CD4-positive, CD25-positive, alpha-beta regulatory T cell (primary cell): ENCODE measurements around the gene KRTAP5-1. TPM values are rescaled to one million over a fixed set of nuclear protein-coding genes. Genes with fewer than 3 reads are reported as not detected.
"Not testable (repeated sequence)": the region's sequence is repeated elsewhere in the genome, so short reads cannot be mapped to it uniquely, and the experiment has no call there.

ENCODE experiments used
- ATAC-seq, 2 donors: fragments of 150-1000 bp; cut with Tn5 transposase; one replicate each; pipeline ENCODE4 v1.10.0; 2021; ENCODE audit warnings: low read depth in 2 of 2, moderate number of reproducible peaks in 2 of 2, moderate library complexity in 1 of 2
- DNase-seq, 3 donors: peaks; one replicate each; pipeline versions ENCODE4 v3.0.0 to v3.0.0-alpha.2; 2012 to 2022; ENCODE audit warnings: mixed read lengths in 1 of 3
- H3K27ac ChIP-seq: one replicate; pipeline ENCODE4 v1.7.0; 2013; ENCODE audit warnings: mild to moderate bottlenecking, low read length; ENCODE audit not compliant: insufficient read depth, poor library complexity, severe bottlenecking
- H3K27me3 ChIP-seq: one replicate; pipeline ENCODE4 v1.7.0; 2013; ENCODE audit warnings: low read length; ENCODE audit not compliant: control insufficient read depth, insufficient read depth
- H3K36me3 ChIP-seq: one replicate; pipeline ENCODE4 v1.7.0; 2013; ENCODE audit warnings: mild to moderate bottlenecking, low read length, moderate library complexity; ENCODE audit not compliant: control insufficient read depth, insufficient read depth
- H3K4me1 ChIP-seq: 2 replicates; pipeline ENCODE4 v1.7.0; 2013; ENCODE audit warnings: mild to moderate bottlenecking, low read length; ENCODE audit not compliant: insufficient read depth, control insufficient read depth, poor library complexity, severe bottlenecking
- H3K4me3 ChIP-seq: one replicate; pipeline ENCODE4 v1.7.0; 2013; ENCODE audit warnings: low read depth, mild to moderate bottlenecking, low read length, moderate library complexity
- H3K9me3 ChIP-seq, 2 experiments: 1 replicate in 1 of 2; 2 replicates in 1 of 2; pipeline ENCODE4 v1.7.0; 2013; ENCODE audit warnings: low read length in 2 of 2, mild to moderate bottlenecking in 1 of 2, moderate library complexity in 1 of 2; ENCODE audit not compliant: control insufficient read depth in 2 of 2
- H3K27ac Mint-ChIP-seq, 3 donors: one replicate each; pipeline ENCODE4 v1.8.0; 2020 to 2022; ENCODE audit warnings: mild to moderate bottlenecking in 3 of 3, mixed read lengths in 3 of 3, moderate library complexity in 2 of 3
- H3K27me3 Mint-ChIP-seq: one replicate; pipeline ENCODE4 v1.8.0; 2022; ENCODE audit warnings: mild to moderate bottlenecking, mixed read lengths
- H3K36me3 Mint-ChIP-seq: one replicate; pipeline ENCODE4 v1.8.0; 2020; ENCODE audit warnings: mixed read lengths
- H3K4me1 Mint-ChIP-seq, 4 donors: one replicate each; pipeline ENCODE4 v1.8.0; 2020 to 2022; ENCODE audit warnings: mixed read lengths in 4 of 4, mild to moderate bottlenecking in 1 of 4
- H3K4me3 Mint-ChIP-seq, 4 donors: one replicate each; pipeline ENCODE4 v1.8.0; 2020 to 2022; ENCODE audit warnings: mild to moderate bottlenecking in 4 of 4, mixed read lengths in 4 of 4, moderate library complexity in 3 of 4
- H3K9me3 Mint-ChIP-seq, 7 donors: one replicate each; pipeline ENCODE4 v1.8.0; 2020 to 2022; ENCODE audit warnings: mixed read lengths in 7 of 7, mild to moderate bottlenecking in 3 of 7, moderate library complexity in 2 of 7
- polyA plus RNA-seq, 4 donors: library from polyadenylated mRNA; unstranded; fragments of 300-500 nt; fragmentation: Illumina TruSeq; gene quantifications; one replicate each; pipeline ENCODE4 v1.2.3, GENCODE V29; 2021
- total RNA-seq: library from RNA; stranded (reverse); gene quantifications from one replicate; pipeline ENCODE4 v1.2.3, GENCODE V29; 2022

KRTAP5-1 gene
- total and polyA plus RNA-seq, 5 donors from 2014 or later = not detected

DNA sequence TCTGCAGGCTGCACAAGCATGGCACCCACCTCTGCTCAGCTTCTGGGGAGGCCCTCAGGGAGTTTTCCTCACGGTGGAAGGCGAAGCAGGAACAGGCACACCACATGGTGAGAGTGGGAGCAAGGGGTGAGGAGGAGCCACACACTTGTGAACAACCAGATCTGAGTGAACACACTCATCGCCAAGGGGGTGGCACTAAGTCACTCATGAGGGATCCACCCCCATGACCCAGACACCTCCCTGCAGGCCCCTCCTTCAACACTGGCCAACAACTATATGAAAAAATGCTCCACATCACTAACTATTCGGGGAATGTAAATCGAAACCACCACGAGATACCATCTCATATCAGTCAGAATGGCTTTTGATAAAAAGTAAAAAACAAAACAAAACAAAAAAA, 13.7 kb upstream of the KRTAP5-1 start:
- no peak overlapping the region for H3K27ac ChIP-seq
- no peak overlapping the region for H3K4me3 ChIP-seq
- peaks cover 8% of the 10 kb centered on the region for H3K27me3 ChIP-seq
- no peaks in the 10 kb centered on the region for H3K36me3 Mint-ChIP-seq
- no peak overlapping the region for H3K27ac Mint-ChIP-seq
- H3K9me3 Mint-ChIP-seq = peaks cover 0 to 3% (median 0%) of the 10 kb centered on the region in 7 donors
- H3K4me3 Mint-ChIP-seq = no peak overlapping the region
- ATAC-seq (no peak), DNase-seq (no peak)
- H3K4me1 Mint-ChIP-seq = peaks cover 0 to 25% (median 2%) of the 10 kb centered on the region in 4 donors
- H3K9me3 ChIP-seq = no peaks in the 10 kb centered on the region
- H3K4me1 ChIP-seq = no peaks in the 10 kb centered on the region
- H3K36me3 ChIP-seq = no peaks in the 10 kb centered on the region
- H3K27me3 Mint-ChIP-seq = peaks cover 31% of the 10 kb centered on the region

DNA sequence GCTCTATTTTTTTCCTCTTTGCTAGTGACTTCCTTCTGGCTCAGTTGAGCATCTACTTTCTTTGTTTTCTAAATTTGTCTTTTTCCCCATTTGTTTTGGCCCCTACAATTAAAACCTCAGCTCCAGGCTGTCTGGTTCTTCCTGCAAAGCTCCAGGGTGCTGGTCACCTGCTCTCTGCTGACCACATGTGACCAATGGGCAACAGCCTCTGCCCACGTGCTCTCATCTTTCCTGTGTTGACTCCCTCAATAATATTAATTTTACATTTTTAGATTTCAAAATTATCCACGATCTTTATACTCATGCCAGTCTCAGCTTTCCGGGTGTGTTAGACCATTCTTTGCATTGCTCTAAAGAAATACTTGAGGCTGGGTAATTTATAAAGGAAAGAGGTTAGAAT, 13.3 kb upstream of the KRTAP5-1 start:
- Mint-ChIP-seq H3K27me3 (peaks cover 30% of the 10 kb centered on the region), H3K4me1 (peaks cover 0 to 25% (median 3%) of the 10 kb centered on the region in 4 donors)
- H3K4me3 ChIP-seq, H3K27ac ChIP-seq, H3K36me3 ChIP-seq, ATAC-seq, DNase-seq, H3K9me3 Mint-ChIP-seq, H3K9me3 ChIP-seq, H3K36me3 Mint-ChIP-seq, H3K4me1 ChIP-seq, H3K4me3 Mint-ChIP-seq, H3K27me3 ChIP-seq, H3K27ac Mint-ChIP-seq: not testable (repeated sequence)

DNA sequence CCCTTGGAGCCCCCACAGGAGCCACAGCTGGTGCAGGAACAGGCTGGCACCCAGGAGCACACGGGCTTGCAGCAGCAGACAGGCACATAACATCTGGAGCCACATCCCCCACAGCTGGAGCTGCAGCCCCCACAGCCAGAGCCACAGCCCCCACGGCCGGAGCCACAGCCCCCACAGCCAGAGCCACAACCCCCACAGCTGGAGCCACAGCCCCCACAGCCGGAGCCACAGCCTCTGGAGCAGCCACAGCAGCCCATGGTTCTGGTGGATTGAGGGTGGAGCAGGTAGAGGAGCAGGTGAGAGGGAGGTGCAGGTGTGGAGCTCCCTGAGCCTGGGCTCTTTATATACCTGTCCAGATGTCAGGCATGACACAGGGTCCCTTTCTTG, 12.9 kb upstream of the KRTAP5-1 start, which contains the start of gene KRTAP5-2:
TSS of gene KRTAP5-2 (minus strand) at position 301 of the 387 bp plus-strand sequence. CDS start at position 257, 44 bp downstream.
- Mint-ChIP-seq H3K27ac (no peak within 1 kb of the TSS), H3K4me3 (no peak within 1 kb of the TSS), H3K9me3 (peaks cover 0 to 3% (median 0%) of the 10 kb centered on the region in 7 donors), H3K27me3 (peaks cover 26% of the 10 kb centered on the region), H3K36me3 (no peaks in the 10 kb centered on the region), H3K4me1 (peaks cover 0 to 25% (median 5%) of the 10 kb centered on the region in 4 donors)
- Histone ChIP-seq H3K4me3 (no peak within 1 kb of the TSS), H3K9me3 (no peaks in the 10 kb centered on the region), H3K4me1 (no peaks in the 10 kb centered on the region), H3K27ac (no peak within 1 kb of the TSS), H3K27me3 (peaks cover 8% of the 10 kb centered on the region), H3K36me3 (no peaks in the 10 kb centered on the region)
- DNase-seq (no peak), ATAC-seq (no peak)

DNA sequence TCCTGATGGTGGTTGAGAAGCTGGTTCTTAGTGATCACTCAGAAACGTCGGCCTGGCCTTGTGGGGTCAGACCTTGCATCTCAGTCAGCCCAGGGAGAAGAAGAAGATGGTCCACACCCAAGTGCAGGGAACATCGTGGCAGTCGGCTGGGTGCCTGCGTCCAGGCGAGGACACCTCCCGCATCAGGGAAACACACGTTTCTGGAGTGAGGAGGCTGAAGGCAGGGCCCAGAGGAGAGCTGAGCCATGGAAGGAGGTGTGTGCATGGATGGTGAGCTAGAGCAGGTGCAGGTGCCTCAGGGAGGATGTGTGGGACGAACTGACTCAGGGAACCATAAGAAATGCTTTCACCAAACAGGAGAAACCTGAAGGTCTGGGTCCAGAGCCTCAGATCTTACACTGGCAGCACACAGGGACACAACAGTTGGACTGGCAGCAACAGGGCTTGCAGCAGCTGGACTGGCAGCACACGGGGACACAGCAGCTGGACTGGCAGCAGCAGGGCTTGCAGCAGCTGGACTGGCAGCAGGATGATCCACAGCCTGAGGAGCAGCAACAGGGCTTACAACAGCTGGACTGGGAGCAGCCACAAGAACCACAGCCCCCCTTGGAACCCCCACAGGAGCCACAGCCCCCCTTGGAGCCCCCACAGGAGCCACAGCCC, 12.4 kb upstream of the KRTAP5-1 start:
- Histone ChIP-seq H3K4me3 (no peak overlapping the region), H3K9me3 (no peaks in the 10 kb centered on the region), H3K36me3 (no peaks in the 10 kb centered on the region), H3K4me1 (no peaks in the 10 kb centered on the region), H3K27me3 (peaks cover 8% of the 10 kb centered on the region), H3K27ac (no peak overlapping the region)
- Mint-ChIP-seq H3K4me1 (peaks cover 0 to 28% (median 5%) of the 10 kb centered on the region in 4 donors), H3K27ac (no peak overlapping the region), H3K36me3 (peaks cover 3% of the 10 kb centered on the region), H3K27me3 (peaks cover 25% of the 10 kb centered on the region), H3K4me3 (no peak overlapping the region), H3K9me3 (peaks cover 0 to 3% (median 0%) of the 10 kb centered on the region in 7 donors)
- DNase-seq (no peak), ATAC-seq (no peak)

DNA sequence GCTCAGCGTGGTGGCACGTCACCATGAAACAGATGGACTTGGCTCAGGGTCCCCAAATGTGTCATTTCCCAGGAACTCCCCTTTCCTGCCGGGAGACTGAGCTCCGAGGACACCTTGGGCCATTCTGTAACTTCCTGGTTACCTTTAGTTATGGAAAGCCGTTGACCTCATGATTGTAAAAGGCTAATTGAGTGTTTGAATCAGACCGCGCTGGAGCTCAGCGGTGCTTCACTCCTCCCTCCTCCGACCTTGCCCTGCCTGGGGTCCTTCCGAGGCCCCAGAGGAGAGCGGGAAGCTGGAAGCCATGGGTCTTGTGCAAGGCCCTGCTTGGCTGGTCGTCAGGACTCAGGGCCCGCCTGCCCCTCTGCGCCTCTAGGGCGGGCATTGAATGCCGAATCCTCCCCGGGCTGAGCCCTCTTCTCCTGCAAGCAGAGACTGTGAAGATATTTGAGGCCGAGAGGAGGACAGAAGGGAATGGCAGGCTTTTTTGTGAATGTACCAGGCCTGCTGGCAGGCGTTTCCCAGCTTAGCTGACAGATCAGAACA, 11.6 kb upstream of the KRTAP5-1 start:
- H3K9me3 ChIP-seq, H3K9me3 Mint-ChIP-seq, DNase-seq, ATAC-seq, H3K36me3 Mint-ChIP-seq, H3K27me3 ChIP-seq, H3K4me3 Mint-ChIP-seq, H3K4me1 ChIP-seq, H3K27ac Mint-ChIP-seq, H3K4me3 ChIP-seq, H3K27ac ChIP-seq, H3K36me3 ChIP-seq: not testable (repeated sequence)
- Mint-ChIP-seq H3K27me3 (peaks cover 31% of the 10 kb centered on the region), H3K4me1 (peaks cover 0 to 29% (median 5%) of the 10 kb centered on the region in 4 donors)

DNA sequence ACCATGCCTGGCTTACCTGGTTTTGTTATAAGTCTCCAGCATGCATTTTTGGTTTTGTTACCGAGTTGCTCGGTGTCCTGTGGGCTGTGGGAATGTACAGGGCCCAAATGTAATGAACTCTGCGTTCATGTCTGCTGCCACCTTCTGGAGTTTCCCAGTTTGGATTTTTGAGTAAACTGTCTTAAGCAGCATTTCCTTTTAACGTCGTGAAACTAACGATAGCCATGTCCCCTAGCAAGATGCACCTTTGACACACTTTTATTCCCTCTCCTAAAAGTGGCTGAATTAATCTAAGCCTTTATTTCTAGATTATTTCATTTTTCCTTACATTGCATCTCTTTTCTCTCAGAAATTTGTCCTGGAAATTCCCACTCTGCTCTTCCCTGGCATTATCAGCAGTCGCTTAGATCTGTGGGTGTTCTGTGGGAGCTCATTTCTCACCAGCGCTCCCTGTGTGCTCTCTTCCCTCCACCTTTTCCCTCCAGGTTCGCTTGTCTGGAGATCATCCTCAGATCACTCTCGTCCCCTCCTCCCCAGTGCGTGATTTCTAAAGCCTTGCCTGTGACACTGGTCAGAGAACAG, 11.0 kb upstream of the KRTAP5-1 start:
- H3K27ac Mint-ChIP-seq = peak overlapping the region in 1 of 3 donors; percentile 55
- H3K4me3 Mint-ChIP-seq, H3K9me3 Mint-ChIP-seq, H3K27ac ChIP-seq, H3K4me1 ChIP-seq, H3K27me3 ChIP-seq, H3K36me3 ChIP-seq, H3K36me3 Mint-ChIP-seq, DNase-seq, H3K9me3 ChIP-seq, H3K4me3 ChIP-seq, ATAC-seq: not testable (repeated sequence)
- H3K27me3 Mint-ChIP-seq = peaks cover 29% of the 10 kb centered on the region
- peaks cover 0 to 29% (median 5%) of the 10 kb centered on the region in 4 donors for H3K4me1 Mint-ChIP-seq

DNA sequence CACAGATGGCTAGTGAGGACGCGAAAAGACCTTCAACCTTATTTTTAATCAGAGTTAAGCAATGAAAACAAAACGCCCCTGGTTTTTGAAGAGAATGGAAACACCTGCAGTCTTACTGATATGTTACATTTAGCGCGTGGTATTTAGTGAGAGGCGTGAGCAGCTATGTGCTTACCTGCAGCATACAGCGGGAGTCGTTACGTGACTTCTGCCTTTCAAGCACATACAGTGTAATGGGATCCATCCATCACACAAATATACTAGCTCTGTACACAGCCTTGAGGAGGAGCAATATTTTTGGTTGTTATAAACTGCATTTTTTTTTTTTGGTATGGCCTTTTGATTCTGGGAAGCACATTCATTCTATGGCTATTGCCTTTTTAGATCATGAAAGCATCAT, 7.5 kb upstream of the KRTAP5-1 start:
- no peak overlapping the region for H3K4me3 Mint-ChIP-seq
- H3K4me1 Mint-ChIP-seq = peaks cover 6 to 46% (median 13%) of the 10 kb centered on the region in 4 donors
- Histone ChIP-seq H3K9me3 (no peaks in the 10 kb centered on the region), H3K27ac (no peak overlapping the region), H3K4me1 (peaks cover 21% of the 10 kb centered on the region), H3K36me3 (no peaks in the 10 kb centered on the region), H3K4me3 (no peak overlapping the region), H3K27me3 (no peaks in the 10 kb centered on the region)
- peaks cover 0 to 5% (median 0%) of the 10 kb centered on the region in 7 donors for H3K9me3 Mint-ChIP-seq
- H3K27ac Mint-ChIP-seq = no peak overlapping the region
- ATAC-seq = no peak
- peaks cover 3% of the 10 kb centered on the region for H3K36me3 Mint-ChIP-seq
- no peak for DNase-seq
- H3K27me3 Mint-ChIP-seq = peaks cover 35% of the 10 kb centered on the region
